Smooth muscle cell (in vitro differentiated cells): ENCODE data around the gene PLEKHA7. TPM values are rescaled to one million over a fixed set of nuclear protein-coding genes. Genes with fewer than 3 reads are reported as not detected.
A peak's percentile ranks its signal among the peaks of the same experiment; 100 is the strongest.

ENCODE experiments used
- DNase-seq: peaks from one replicate; lab custom pipeline; 2025; ENCODE audit not compliant: unreplicated experiment; lab: John Stamatoyannopoulos, UW
- H2AFZ ChIP-seq: fragments of 200-600 bp; sonication (generic); 2 replicates; pipeline ENCODE4 v1.6.0; 2016; ENCODE audit warnings: antibody characterized with exemption, low read depth, mild to moderate bottlenecking
- H3F3A ChIP-seq: fragments of 200-600 bp; sonication (generic); 2 replicates; pipeline ENCODE4 v1.6.0; 2017; ENCODE audit warnings: antibody characterized with exemption, low read depth
- H3K27ac ChIP-seq: fragments of 200-600 bp; sonication (generic); 2 replicates; pipeline ENCODE4 v1.5.1; 2016; ENCODE audit warnings: low read depth, mild to moderate bottlenecking
- H3K27me3 ChIP-seq: fragments of 200-600 bp; sonication (generic); 2 replicates; pipeline ENCODE4 v1.6.1; 2016; ENCODE audit warnings: low read depth, mild to moderate bottlenecking
- H3K36me3 ChIP-seq: fragments of 200-600 bp; sonication (generic); 2 replicates; pipeline ENCODE4 v1.5.1; 2016; ENCODE audit warnings: low read depth
- H3K4me1 ChIP-seq: fragments of 200-600 bp; sonication (generic); 2 replicates; pipeline ENCODE4 v1.5.1; 2016; ENCODE audit warnings: low read depth
- H3K4me2 ChIP-seq: fragments of 200-600 bp; sonication (generic); 2 replicates; pipeline ENCODE4 v1.6.0; 2016; ENCODE audit warnings: mild to moderate bottlenecking
- H3K4me3 ChIP-seq: fragments of 200-600 bp; sonication (generic); 2 replicates; pipeline ENCODE4 v1.5.1; 2016; ENCODE audit warnings: mild to moderate bottlenecking
- H3K79me2 ChIP-seq: fragments of 200-600 bp; sonication (generic); 2 replicates; pipeline ENCODE4 v1.6.0; 2016; ENCODE audit warnings: low read depth, mild to moderate bottlenecking
- H3K9ac ChIP-seq: fragments of 200-600 bp; sonication (generic); 2 replicates; pipeline ENCODE4 v1.6.0; 2016; ENCODE audit warnings: low read depth
- H3K9me3 ChIP-seq: fragments of 200-600 bp; sonication (generic); replicated peaks from 2 replicates; pipeline ENCODE4 v1.5.1; 2016; ENCODE audit warnings: low read depth
- H4K20me1 ChIP-seq: fragments of 200-600 bp; sonication (generic); 2 replicates; pipeline ENCODE4 v1.6.0; 2016; ENCODE audit warnings: low read depth
- WGBS: methylation state at CpG from one replicate; pipeline ENCODE4 v1.1.7; 2016; ENCODE audit warnings: low lambda C conversion rate; 5-methylcytosine and 5-hydroxymethylcytosine counted together
- polyA plus RNA-seq: library from polyadenylated mRNA; unstranded; fragments of >200 nt; fragmentation: Nextera tagmentation; extraction: Ambion mirVana; gene quantifications from 2 replicates; pipeline ENCODE4 v1.2.1, GENCODE V29; 2016
- total RNA-seq: library from RNA; depleted of rRNA; stranded (reverse); fragments of >200 nt; gene quantifications from 2 replicates; pipeline ENCODE4 v1.2.3, GENCODE V29; 2014
- TF ChIP-seq, protein P1 (sequence below): fragments of 200-600 bp; sonication (generic); IDR thresholded peaks from 2 replicates; pipeline ENCODE4 v1.5.1; 2017; ENCODE audit warnings: borderline replicate concordance, mild to moderate bottlenecking, antibody characterized with exemption; ENCODE audit not compliant: insufficient read depth, poor library complexity, severe bottlenecking

Gene PLEKHA7
- total and polyA plus RNA-seq, 2 experiments from 2014 or later = 0.19 to 22.2 TPM

GRCh38 chr11:16902182-16902581, 112.0 kb downstream of the PLEKHA7 start:
- no peak overlapping the region for H3K9ac ChIP-seq
- no peak overlapping the region for H2AFZ ChIP-seq
- no peaks in the 10 kb centered on the region for H3K36me3 ChIP-seq
- H3K4me2 ChIP-seq = peak overlapping the region; percentile 34
- H3K9me3 ChIP-seq = no peaks in the 10 kb centered on the region
- WGBS = 54% methylated on average over 6 of the region's 6 CpGs
- TF ChIP-seq, protein P1, sequence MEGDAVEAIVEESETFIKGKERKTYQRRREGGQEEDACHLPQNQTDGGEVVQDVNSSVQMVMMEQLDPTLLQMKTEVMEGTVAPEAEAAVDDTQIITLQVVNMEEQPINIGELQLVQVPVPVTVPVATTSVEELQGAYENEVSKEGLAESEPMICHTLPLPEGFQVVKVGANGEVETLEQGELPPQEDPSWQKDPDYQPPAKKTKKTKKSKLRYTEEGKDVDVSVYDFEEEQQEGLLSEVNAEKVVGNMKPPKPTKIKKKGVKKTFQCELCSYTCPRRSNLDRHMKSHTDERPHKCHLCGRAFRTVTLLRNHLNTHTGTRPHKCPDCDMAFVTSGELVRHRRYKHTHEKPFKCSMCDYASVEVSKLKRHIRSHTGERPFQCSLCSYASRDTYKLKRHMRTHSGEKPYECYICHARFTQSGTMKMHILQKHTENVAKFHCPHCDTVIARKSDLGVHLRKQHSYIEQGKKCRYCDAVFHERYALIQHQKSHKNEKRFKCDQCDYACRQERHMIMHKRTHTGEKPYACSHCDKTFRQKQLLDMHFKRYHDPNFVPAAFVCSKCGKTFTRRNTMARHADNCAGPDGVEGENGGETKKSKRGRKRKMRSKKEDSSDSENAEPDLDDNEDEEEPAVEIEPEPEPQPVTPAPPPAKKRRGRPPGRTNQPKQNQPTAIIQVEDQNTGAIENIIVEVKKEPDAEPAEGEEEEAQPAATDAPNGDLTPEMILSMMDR = no peak
- no peaks in the 10 kb centered on the region for H3K27me3 ChIP-seq
- H4K20me1 ChIP-seq = no peaks in the 10 kb centered on the region
- peaks cover 7% of the 10 kb centered on the region for H3K4me1 ChIP-seq
- no peak overlapping the region for H3K4me3 ChIP-seq
- peak overlapping the region; percentile 71 for H3K27ac ChIP-seq
- DNase-seq = no peak
- H3F3A ChIP-seq = no peaks in the 10 kb centered on the region
- H3K79me2 ChIP-seq = no peaks in the 10 kb centered on the region

DNA sequence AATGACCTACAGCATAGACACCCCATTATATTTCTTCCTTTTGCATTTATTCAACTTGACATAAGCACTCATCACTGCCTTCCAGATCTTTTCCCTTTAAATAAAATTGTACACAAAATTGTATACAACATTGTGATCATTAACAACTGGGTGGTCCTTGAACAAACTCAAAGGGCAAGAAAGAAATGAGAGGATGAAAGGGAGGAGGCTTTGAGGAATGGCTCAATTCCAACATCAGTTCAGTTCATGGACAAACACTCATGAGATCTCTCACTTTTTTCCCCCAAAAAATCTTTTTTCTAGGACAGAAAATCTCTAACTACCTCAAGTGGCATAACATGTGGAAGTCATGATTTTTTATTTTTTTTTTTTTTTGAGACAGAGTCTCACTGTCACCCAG, 113.7 kb downstream of the PLEKHA7 start:
- Histone ChIP-seq H3K4me3 (no peak overlapping the region), H3F3A (no peaks in the 10 kb centered on the region), H3K79me2 (no peaks in the 10 kb centered on the region), H3K9me3 (no peaks in the 10 kb centered on the region), H2AFZ (no peak overlapping the region), H3K27me3 (no peaks in the 10 kb centered on the region), H4K20me1 (no peaks in the 10 kb centered on the region), H3K4me1 (peaks cover 11% of the 10 kb centered on the region), H3K36me3 (no peaks in the 10 kb centered on the region), H3K4me2 (no peak overlapping the region), H3K27ac (no peak overlapping the region), H3K9ac (no peak overlapping the region)
- TF ChIP-seq, protein P1 = no peak
- no peak for DNase-seq

GRCh38 chr11:16899708-16900303, 114.4 kb downstream of the PLEKHA7 start:
- Histone ChIP-seq H3K27me3 (no peaks in the 10 kb centered on the region), H3K79me2 (no peaks in the 10 kb centered on the region), H3K4me3 (no peak overlapping the region), H4K20me1 (no peaks in the 10 kb centered on the region), H3K27ac (no peak overlapping the region), H3K4me2 (no peak overlapping the region), H2AFZ (no peak overlapping the region), H3K4me1 (peaks cover 11% of the 10 kb centered on the region), H3K36me3 (no peaks in the 10 kb centered on the region), H3K9me3 (no peaks in the 10 kb centered on the region), H3F3A (no peaks in the 10 kb centered on the region), H3K9ac (no peak overlapping the region)
- DNase-seq = no peak
- TF ChIP-seq, protein P1 = no peak

- Histone ChIP-seq H3K27me3 (no peaks in the 10 kb centered on the region), H3K9me3 (no peaks in the 10 kb centered on the region), H3K36me3 (no peaks in the 10 kb centered on the region), H3K4me1 (peaks cover 13% of the 10 kb centered on the region), H3K27ac (no peak overlapping the region), H3K79me2 (no peaks in the 10 kb centered on the region), H3F3A (no peaks in the 10 kb centered on the region), H3K4me3 (no peak overlapping the region), H3K9ac (no peak overlapping the region), H2AFZ (no peak overlapping the region), H3K4me2 (no peak overlapping the region), H4K20me1 (no peaks in the 10 kb centered on the region)
- 83% methylated on average over 1 of the region's 1 CpG for WGBS
- no peak for DNase-seq
- TF ChIP-seq, protein P1 = no peak
Observed at GRCh38 chr11:16898274-16898985, 115.8 kb downstream of the PLEKHA7 start.
